ENCODE measurements around the gene POC1A. TPM values are rescaled to one million over a fixed set of nuclear protein-coding genes. Genes with fewer than 3 reads are reported as not detected.

The POC1A gene
- 15.1 to 20.8 TPM (median 19.8 TPM) in 5 replicates for total RNA-seq (2022; extraction: Qiagen RNA extraction)

GRCh38 chr3:52154135-52155094 lies at the start of gene POC1A:
Gene POC1A, minus strand, starts transcription at chr3:52154423. Its CDS starts 51 bp downstream, at chr3:52154372.

GRCh38 chr3:52197842-52198625 lies 43.8 kb upstream of the POC1A start, which contains the start of gene ALAS1:
Gene ALAS1, plus strand, starts transcription at chr3:52198160. Its CDS starts 1,082 bp downstream, at chr3:52199242.

GRCh38 chr3:52056521-52056967 lies 97.7 kb downstream of the POC1A start, which contains the start of gene DUSP7:
Gene DUSP7, minus strand, starts transcription at chr3:52056571. Its CDS starts 205 bp downstream, at chr3:52056366.

Other genes starting within 250 kb of the POC1A start
- gene RRP9, start 212.5 kb downstream of the POC1A start, total RNA-seq (2022; extraction: Qiagen RNA extraction) = 38.5 to 53.0 TPM (median 51.1 TPM) in 5 replicates
- gene PARP3, start 212.1 kb downstream of the POC1A start, total RNA-seq (2022; extraction: Qiagen RNA extraction) = 9.9 to 10.8 TPM (median 10.6 TPM) in 5 replicates
- not detected in 5 replicates for gene GPR62, start 199.0 kb downstream of the POC1A start, total RNA-seq (2022; extraction: Qiagen RNA extraction)
- gene PCBP4, start 187.0 kb downstream of the POC1A start, total RNA-seq (2022; extraction: Qiagen RNA extraction) = 10.8 to 15.6 TPM (median 14.3 TPM) in 5 replicates
- gene ABHD14B, start 180.4 kb downstream of the POC1A start, total RNA-seq (2022; extraction: Qiagen RNA extraction) = 25.4 to 35.6 TPM (median 35.3 TPM) in 5 replicates
- 13.2 to 16.8 TPM (median 15.4 TPM) in 5 replicates for gene ABHD14A, start 179.4 kb downstream of the POC1A start, total RNA-seq (2022; extraction: Qiagen RNA extraction)
- gene ACY1, start 170.9 kb downstream of the POC1A start, total RNA-seq (2022; extraction: Qiagen RNA extraction) = 20.9 to 28.2 TPM (median 26.8 TPM) in 5 replicates
- gene RPL29, start 158.5 kb downstream of the POC1A start, total RNA-seq (2022; extraction: Qiagen RNA extraction) = 1,305 to 1,473 TPM (median 1,350 TPM) in 5 replicates
- 14.8 to 17.7 TPM (median 16.2 TPM) in 5 replicates for gene DUSP7, start 97.9 kb downstream of the POC1A start, total RNA-seq (2022; extraction: Qiagen RNA extraction)
- 46.3 to 53.0 TPM (median 51.6 TPM) in 5 replicates for gene ALAS1, start 43.7 kb upstream of the POC1A start, total RNA-seq (2022; extraction: Qiagen RNA extraction)
- 0.05 to 0.13 TPM in 2 of 5 replicates, not detected in the others for gene TLR9, start 71.2 kb upstream of the POC1A start, total RNA-seq (2022; extraction: Qiagen RNA extraction)
- gene TWF2, start 84.7 kb upstream of the POC1A start, total RNA-seq (2022; extraction: Qiagen RNA extraction) = 64.4 to 82.1 TPM (median 75.0 TPM) in 5 replicates
- 4.7 to 6.1 TPM (median 5.1 TPM) in 5 replicates for gene PPM1M, start 91.3 kb upstream of the POC1A start, total RNA-seq (2022; extraction: Qiagen RNA extraction)
- 47.6 to 53.3 TPM (median 49.6 TPM) in 5 replicates for gene WDR82, start 124.2 kb upstream of the POC1A start, total RNA-seq (2022; extraction: Qiagen RNA extraction)
- gene GLYCTK, start 133.4 kb upstream of the POC1A start, total RNA-seq (2022; extraction: Qiagen RNA extraction) = 3.4 to 5.1 TPM (median 4.4 TPM) in 5 replicates
- gene DNAH1, start 161.9 kb upstream of the POC1A start, total RNA-seq (2022; extraction: Qiagen RNA extraction) = 0.78 to 1.2 TPM (median 0.93 TPM) in 5 replicates